ENCODE results near the gene NDFIP1.
"Not testable (repeated sequence)": the region's sequence is repeated elsewhere in the genome, so short reads cannot be mapped to it uniquely, and the experiment has no call there.

The NDFIP1 gene, protein sequence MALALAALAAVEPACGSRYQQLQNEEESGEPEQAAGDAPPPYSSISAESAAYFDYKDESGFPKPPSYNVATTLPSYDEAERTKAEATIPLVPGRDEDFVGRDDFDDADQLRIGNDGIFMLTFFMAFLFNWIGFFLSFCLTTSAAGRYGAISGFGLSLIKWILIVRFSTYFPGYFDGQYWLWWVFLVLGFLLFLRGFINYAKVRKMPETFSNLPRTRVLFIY

DNA sequence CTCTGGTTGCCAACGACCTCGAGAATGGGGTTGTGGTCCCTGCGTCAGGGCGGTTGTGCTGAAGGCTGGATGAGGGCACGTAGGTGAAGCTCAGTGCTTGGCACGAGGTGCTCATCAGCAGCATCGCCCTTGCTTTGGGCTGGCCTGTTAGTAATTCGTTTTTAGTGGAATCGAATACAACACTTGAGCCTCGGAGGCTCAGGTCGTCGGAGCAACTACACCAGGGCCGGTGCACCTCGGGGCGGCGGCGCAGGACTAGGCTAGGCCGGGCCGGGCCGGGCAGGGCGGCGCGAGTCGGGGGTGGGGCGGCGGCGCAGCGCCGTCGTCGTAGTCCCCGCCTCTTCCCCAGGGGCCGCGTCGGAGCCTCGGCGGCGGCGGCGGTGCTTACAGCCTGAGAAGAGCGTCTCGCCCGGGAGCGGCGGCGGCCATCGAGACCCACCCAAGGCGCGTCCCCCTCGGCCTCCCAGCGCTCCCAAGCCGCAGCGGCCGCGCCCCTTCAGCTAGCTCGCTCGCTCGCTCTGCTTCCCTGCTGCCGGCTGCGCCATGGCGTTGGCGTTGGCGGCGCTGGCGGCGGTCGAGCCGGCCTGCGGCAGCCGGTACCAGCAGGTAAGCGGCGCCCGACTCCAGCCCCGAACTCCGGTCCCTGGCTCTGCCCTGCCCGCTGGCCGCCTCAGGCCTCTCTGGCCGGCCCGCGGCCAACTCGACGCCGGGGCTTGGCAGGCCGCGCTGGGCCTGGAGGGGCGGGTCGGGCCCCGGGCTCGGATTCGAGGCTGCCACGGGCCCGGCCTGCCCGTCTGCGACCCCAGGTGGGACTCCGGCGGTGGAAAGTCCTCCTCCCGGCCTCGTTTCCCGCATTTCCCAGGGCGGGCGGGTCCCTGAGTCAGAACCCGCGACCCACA, at the start of gene NDFIP1:
TSS of gene NDFIP1 (plus strand) at position 348 of the 899 bp plus-strand sequence. CDS start at position 544, 196 bp downstream.
- peak; percentile 12 to 59 for DNase-seq

DNA sequence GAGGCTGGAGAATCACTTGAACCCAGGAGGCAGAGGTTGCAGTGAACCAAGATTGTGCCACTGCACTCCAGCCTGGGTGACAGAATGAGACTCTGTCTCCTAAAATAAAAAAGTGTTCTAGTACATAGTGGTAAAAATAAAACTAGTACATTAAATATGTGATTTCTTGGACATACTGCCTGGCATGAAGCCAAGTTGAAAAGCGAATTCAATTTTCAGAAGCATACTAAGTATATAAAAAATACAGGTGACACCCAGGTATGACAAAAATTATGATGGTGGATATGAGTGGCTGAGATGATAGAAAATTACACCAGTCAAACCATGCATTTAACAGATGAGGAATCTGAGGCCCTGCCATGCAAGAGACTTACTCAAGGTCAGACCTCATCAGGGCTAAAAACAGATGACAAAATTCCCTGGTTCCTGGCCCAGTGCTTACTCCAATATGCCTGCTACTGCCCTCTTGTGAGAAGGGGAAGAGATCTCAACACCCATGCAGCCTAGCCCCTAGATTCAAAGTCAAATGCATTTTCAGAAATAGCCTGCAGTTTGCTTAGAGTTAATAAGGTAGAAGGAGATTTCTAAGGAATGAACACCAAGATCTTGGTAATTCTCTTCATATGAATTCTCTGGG, 49.2 kb upstream of the NDFIP1 start:
- DNase-seq = no peak

DNA sequence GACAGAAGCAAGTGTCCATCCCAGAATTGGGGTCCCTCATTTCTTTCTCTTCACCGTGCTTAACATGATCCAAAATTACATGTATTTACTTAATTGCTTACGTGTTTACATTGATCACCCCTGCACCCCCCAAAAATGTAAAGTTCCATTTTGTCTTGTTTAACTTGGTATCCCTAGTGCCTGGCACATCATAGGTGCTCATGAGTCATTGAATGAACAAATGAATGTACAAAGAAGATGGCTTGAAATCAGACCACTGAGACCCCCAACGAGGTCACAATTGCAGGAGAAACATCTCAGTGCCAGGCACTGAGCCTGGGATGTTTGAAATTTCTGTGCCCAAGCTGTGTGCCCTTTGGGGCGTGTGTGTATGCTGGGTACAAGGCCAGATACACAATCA, 45.2 kb upstream of the NDFIP1 start:
- no peak for DNase-seq

DNA sequence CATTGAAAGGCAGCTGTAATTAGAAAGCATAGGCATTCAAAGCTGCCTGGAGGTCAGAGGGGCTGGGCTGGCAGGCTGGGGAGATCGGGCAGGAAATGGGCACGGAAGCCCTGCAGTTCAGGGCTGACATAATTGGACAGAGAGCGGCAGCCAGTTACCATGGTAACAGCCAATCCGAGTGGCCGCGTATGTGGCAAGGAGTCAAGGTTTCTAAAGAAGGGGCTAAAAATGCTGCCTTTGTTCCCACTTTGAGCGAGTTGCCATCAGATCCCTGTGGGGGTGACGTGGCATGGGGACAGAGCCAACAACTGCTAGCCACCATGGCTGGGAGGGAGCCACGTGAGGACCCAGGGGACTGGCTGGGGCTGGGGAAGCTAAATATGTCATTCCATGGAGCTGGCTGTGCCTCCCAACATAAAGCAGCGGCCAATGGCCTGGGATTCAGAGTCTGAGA, 44.7 kb upstream of the NDFIP1 start:
- no peak for DNase-seq

DNA sequence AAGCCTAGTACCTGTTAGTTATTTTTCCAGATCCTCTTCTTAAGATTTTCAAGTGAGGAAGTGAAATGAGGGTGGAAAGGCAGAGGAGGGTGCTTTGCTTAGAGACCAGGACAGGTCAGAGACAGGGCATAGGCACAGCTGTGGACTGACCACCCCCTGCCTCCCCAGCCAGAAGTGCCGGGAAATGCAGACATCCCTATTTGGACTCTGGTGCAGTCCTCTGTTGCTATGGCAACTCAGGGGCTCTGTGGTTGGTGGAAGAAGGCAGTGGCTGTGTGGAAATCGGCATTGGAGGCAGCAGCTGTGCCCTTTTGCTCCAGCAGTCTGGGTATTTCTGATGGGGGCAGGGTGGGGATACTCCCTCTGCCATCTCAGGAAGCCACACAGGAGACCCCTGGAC, 43.3 kb upstream of the NDFIP1 start:
- DNase-seq = no peak

DNA sequence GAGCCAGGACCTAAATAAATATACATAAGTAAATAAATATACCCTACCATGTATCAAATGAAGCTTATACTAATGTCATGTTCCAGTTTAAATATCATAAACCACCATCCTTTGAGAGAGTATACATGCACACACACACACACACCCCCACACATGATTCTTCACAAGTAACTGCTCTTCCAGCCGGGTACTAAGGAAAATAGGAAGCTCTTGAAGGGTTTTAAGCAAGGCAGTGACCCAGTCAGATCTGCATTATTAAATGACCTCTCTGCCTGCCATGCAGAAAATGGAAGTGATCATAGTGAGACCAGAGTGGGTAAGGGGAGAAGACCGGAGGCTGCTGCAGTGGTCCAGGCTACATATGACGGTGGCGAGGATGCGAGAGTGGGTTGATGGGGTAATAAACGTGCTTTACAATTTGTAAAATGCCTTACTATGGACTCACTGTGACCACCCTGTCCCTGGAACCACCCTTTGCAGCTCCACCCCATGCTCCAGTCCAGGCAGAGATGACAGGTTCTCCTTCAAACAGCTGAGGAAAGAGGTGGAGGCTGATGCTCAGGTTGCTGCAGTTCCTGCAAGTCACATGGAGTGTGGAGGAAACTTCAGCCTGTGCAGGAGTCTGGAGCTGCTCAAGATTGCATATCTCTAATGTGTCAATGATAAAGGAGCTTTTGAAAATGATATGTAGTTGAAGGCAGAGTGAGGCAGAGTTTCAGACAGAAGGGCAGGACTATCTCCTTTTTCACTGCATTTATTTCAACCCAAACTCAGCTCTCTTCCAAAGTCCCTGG, 38.8 kb upstream of the NDFIP1 start:
- no peak for DNase-seq

DNA sequence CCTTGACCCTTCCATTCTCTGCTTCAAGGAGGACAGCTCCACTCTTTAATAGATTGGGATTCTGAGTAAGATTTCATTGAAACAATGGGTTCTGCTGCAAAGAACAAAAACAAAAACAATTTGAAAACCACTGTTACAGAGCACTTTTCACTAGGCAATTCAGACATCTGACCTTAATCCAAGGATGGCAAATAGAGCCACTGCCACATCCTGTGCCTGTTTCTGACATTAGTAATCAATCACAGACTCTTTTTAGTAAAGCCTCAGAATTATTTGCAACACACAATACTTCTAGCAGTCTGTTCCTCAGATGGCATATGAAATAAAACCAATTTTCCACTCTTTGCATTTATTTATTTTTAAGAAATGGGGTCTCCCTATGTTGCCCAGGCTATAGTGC, 37.8 kb upstream of the NDFIP1 start:
- no peak for DNase-seq

DNA sequence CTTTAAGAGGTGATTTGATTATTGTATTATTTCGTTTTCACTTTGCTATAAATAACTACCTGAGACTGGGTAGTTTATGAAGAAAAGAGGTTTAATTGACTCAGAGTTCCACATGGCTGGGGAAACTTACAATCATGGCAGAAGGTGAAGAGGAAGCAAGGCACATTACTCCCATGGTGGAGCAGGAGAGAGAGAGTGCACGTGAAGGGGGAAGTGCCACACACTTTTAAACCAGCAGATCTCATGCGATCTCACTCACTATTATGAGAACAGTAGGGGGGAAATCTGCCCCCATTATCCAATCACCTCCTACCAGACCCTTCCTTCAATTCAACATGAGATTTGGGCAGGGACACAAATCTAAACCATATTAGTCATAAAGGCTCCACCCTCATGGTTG, 36.1 kb upstream of the NDFIP1 start:
- DNase-seq = no peak

DNA sequence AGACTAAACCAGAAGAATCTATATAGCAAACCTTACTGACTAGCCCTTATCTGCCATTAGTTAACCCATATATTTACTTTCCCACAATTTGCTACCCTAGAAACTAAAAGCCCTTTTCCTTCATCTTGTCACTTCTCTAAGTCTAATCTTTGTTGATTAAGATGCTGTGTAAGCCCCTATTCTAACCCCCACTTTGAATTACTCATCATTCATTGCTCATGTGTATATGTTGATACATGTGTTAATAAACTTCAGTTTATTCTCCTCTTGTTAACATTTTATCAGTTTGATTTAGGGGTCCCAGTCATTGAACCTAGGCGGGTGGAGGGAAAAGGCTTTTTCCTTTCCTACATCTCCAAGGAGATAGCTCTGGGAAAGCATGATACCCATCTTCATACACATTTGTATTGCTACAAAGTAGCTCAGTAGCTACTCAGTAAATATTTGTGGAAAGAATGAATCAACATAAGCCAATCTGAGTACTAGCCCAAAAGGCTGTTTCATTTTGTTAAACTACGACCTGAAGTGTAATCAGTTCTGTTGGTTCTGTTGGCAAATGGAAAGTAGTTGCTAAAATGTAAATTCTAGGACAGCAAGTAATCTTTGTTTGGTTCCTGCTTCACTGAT, 35.1 kb upstream of the NDFIP1 start:
- DNase-seq = no peak

DNA sequence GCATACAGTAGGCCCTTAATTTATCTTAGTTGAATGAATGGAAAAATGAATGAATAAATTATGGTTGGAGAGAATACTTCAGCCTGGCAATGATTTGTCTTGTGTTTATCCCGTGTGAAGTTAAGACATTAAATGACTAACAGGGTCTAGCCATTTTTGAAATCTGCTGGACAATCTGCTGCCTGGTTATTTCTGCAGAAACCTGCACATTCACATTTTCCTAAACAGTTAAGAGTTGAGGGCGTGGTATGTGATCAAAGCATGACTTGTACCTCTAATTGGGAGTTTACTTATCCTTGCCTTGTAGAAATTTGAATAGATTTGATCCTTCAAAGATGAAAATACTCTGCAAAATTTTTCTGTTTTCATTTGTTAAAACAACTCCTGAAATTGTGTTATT, 34.6 kb upstream of the NDFIP1 start:
- DNase-seq = no peak

DNA sequence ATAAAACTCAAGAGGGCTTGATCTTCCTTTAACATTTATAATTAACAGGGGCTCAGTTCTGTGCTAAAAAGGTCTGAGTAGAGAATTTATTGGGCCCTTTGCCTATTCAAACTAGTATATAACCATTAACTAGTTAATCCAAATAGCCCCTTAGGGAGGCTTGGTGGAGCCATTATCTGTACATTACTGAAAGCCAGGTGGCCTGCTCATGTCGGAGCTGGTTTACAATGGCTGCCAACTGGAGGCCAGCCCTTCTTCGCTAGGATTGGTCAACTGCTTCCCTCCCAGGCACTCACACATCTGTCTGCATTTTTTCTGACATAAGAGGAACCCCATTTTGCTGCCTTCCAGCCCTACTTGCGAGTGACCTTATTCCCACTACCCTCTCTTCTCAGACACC, 30.4 kb upstream of the NDFIP1 start:
- DNase-seq = peak; percentile 37 to 46

DNA sequence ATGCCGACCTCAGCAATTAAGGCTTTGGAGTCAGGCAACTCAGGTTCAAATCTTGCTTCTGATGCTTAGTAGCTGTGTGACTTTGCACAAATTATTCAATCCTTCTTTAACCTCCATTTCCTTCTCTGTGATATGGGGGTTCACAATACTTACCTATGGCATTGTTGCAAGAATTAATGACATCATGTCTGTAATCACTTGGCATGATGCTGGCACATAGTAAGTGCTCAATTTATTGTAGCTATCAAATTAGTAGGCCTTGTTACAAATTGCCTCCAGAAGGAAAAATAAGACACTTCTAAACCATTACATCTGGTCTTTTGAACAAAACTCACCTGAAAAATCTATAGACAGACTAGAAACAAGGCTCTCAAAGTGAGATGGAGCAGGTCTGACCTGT, 29.9 kb upstream of the NDFIP1 start:
- DNase-seq = no peak

DNA sequence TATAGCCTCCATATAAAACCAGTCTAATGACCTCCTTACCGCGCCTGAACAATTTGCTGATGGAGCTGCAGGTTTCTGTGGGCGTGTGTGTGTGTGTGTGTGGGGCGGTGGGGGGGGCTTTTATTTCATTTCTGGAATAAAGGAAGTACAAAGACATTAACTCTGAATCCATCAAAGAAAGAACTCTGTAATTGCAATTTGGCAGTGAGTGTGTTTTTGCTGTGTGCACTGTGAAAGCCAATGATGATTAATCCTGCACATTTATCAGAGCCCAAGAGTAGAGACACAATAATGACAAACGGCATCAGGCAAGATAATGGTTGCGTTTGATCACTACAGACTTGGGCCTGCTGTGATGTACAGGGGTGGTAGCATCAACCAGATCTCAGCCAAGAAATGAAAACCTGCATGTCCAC, 29.3 kb upstream of the NDFIP1 start:
- DNase-seq = no peak

DNA sequence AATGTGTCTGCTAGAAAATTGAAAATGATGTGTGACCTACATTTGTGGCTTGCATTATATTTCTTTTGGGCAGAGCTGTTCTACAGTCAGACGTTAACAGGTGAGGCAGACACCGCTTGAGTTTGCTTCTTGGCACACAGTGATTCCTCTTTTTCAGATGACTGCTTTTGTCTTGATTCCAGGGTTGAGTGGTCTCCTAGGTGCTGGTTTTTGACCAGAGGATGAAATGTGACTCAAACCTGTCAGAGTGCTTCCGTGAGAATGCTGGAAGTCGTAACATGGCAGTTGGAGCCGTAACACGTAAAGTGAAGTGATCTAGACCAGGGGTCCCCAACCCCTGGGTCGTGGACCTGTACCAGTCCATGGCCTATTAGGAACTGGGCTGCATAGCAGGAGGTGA, 28.3 kb upstream of the NDFIP1 start:
- DNase-seq = no peak

DNA sequence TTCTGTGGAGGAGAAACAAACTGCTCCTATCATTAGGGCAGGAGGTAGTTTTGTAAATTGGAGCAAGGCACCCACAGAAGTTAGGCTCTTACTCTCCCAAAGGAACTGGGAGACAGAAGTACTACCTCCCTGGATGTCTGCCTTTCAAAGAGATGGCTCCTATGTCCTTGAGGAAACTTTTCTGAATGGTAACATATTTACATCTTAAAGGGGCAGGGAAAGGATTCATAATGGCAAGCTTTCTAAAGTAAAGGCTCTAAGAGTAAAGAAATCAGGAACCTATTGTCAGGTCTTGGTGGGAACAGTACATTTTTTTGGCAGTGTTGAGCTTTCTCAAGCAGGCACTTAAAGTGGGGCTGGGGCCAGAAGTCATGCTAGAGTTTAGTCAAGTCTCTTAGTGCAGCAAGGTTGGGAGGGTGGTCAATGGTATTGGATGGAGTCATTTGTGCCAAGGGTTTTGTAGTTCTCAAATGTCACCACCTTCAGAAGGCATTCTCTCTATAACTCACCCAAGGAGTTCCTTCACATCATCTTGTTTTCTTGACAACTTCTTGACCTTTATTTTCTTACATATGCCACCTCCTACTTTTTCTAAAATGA, 26.3 kb upstream of the NDFIP1 start:
- DNase-seq = no peak

DNA sequence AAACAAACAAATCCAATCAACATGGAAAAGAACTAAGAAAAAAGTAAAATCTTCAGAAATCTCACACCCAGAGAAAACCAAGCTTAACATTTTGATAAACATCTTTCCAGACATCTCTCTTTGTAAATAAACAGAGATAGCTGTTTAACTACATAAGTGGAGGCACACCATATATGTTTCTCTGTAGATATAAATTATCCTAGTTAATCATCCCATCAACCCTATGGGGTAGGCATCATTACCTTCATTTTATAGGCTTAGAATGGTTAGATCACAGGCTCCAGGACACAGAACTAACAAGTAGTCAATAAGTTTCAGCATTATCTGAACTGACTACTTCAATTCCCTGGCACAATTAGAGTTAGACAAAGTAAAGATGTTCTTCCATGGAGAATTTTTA, 22.4 kb upstream of the NDFIP1 start:
- DNase-seq = no peak

DNA sequence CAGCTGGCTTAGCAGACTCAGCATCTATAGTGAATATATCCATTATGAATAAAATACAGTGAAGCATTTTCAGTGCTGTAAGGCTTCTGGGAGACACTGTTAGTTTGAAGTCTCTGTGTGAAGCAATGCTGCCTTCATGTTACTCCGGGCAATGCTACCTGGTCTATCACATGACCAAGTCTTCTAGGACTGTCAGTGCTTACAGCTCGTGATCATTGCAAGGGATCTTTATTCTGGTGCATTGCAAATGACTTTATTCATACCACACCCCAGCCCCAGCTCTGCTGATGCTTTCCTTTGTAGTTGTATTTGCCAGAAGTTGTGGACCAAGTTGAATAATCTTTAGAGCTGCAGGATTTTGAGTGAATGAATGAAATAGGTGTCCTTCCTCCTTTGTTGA, 21.9 kb upstream of the NDFIP1 start:
- no peak for DNase-seq

DNA sequence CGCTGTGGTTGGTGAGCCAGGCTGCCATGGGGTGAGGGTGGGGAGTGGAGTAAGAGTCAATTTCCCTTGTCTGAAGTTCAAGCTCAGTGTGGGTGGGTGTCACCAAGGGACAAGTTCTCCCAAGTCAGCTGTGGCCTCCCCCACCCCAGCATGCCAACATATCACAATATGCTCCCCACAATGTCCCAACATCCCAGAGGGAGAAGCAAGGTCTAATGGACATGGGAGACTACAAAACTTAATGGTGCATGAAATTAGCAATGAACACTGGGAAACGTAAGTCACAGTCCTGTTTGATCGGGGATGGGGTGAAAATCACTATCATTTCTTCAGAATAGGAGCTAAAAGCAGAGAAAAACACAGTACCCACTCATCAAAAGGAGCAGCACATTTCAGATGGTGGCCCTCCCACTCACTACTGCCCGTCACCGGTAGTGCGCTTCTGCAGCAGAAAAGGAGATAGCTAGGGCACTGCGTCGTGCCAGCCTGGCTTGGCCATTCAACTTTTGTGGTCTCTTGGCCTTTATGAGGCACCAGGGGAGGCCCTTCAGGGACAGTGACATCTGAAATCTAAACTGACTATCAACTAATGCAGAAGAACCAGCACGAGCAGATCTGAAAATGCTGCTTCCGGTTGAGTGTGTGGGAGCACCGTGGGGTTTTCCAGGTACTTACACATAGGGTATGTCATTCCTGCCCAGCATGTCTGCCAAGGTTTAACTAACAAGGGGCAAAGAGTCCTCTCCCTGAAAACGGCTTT, 20.5 kb upstream of the NDFIP1 start:
- no peak for DNase-seq

DNA sequence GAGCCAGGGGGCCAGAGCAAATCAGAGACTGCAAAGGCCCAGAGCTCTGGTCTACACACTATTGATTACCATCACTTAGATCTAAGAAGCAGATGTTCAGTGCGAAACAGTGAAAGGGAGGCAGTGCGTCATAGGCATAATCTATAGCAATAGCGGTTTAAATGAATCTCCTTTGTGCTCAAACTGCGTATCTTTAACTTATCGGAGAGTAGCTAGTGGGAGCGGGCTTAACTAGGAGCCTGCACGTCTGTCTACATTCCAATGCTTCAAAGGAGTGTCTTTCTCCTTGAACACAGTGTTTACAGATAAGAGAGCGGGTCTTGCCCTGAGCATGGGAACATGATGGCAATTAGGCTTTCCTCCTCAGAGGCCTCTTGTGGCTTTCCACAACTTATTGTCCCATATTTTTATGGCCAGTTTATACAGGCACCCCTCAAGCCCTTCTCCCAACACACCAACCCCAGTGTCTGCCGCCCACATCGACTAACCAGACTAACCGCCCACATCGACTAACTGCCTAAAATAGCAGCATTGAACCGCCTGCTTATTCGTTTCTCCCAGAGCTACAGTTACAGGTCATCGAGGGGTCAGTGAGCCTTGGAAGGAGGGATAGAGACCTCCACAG, 19.6 kb upstream of the NDFIP1 start:
- DNase-seq = not testable (repeated sequence)

DNA sequence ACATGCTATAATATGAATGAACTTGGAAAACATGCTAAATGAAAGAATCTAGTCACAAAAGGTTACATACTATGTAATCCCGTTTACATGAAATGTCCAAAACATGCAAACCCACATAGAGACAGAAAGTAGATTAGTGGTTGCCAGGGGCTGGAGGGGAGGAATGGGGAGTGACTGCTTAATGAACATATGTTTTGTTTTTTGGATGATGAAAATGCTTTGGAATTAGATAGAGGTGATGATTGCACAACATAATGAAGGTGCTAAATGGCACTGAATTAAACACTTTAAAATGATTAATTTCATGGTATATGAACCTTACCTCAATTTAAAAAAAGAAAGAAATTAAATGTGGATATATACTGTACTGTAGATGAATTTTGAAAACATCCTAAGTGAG, 17.6 kb upstream of the NDFIP1 start:
- no peak for DNase-seq

DNA sequence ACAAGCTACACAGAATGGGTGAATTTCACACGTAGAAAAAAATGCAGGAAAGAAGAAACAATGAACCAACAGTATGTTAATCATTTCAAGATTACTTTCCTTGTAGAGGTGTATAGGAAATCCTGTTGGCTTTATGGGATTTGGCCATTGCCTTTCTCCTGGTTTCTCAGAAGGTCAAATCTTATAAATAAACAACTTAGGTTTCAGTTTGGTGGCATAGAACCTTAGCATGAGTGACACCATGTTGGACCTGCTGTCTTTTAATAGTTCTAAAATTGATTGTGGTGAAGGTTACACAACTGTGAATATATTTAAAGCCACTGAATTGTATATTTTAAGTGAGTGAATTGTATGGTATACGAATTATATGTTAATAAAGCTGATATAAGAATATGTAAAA, 16.7 kb upstream of the NDFIP1 start:
- no peak for DNase-seq
